NCI-H524 (cell line): Measurements from ENCODE around the gene TLDC2.
"Not testable (repeated sequence)": the region's sequence is repeated elsewhere in the genome, so short reads cannot be mapped to it uniquely, and the experiment has no call there.

Experiments
- DNase-seq, 2 experiments: peaks; one replicate each; lab custom pipeline; 2025; lab: John Stamatoyannopoulos, UW

The TLDC2 gene

GRCh38 chr20:36875702-36876472, at the start of gene TLDC2:
TSS of gene TLDC2 (plus strand) at chr20:36876138. CDS start at chr20:36876175, 37 bp downstream.
- no peak for DNase-seq

- DNase-seq = no peak
These were observed 49.2 kb upstream of the TLDC2 start for GRCh38 chr20:36826554-36827244.

- no peak for DNase-seq
These were observed 48.2 kb upstream of the TLDC2 start for GRCh38 chr20:36827541-36828279.

GRCh38 chr20:36830791-36831691, 44.9 kb upstream of the TLDC2 start:
- no peak for DNase-seq

GRCh38 chr20:36832791-36833190, 43.1 kb upstream of the TLDC2 start:
- DNase-seq = no peak

- DNase-seq = no peak
These were observed 42.5 kb upstream of the TLDC2 start for GRCh38 chr20:36833275-36834020.

GRCh38 chr20:36835025-36835424, 40.9 kb upstream of the TLDC2 start:
- no peak for DNase-seq

GRCh38 chr20:36835453-36836198, 40.3 kb upstream of the TLDC2 start:
- peak; percentile 82 to 86 for DNase-seq

GRCh38 chr20:36836591-36837269, 39.2 kb upstream of the TLDC2 start:
- DNase-seq = peak in 1 of 2 experiments; percentile 70

- DNase-seq = not testable (repeated sequence)
These were observed 37.6 kb upstream of the TLDC2 start for GRCh38 chr20:36838376-36838775.

GRCh38 chr20:36839150-36839549, 36.8 kb upstream of the TLDC2 start:
- DNase-seq = no peak

- DNase-seq = not testable (repeated sequence)
These were observed 34.9 kb upstream of the TLDC2 start for GRCh38 chr20:36841030-36841429.

GRCh38 chr20:36845288-36845971, 30.5 kb upstream of the TLDC2 start:
- DNase-seq = peak in 1 of 2 experiments; percentile 33

GRCh38 chr20:36847009-36847709, 28.8 kb upstream of the TLDC2 start:
- DNase-seq = peak; percentile 77 to 91

GRCh38 chr20:36847710-36848040, 28.3 kb upstream of the TLDC2 start:
- no peak for DNase-seq

- no peak for DNase-seq
These were observed 27.8 kb upstream of the TLDC2 start for GRCh38 chr20:36848078-36848660.

- DNase-seq = no peak
These were observed 27.3 kb upstream of the TLDC2 start for GRCh38 chr20:36848677-36849076.
